ENCODE data around the gene TSC22D4.

The TSC22D4 gene

DNA sequence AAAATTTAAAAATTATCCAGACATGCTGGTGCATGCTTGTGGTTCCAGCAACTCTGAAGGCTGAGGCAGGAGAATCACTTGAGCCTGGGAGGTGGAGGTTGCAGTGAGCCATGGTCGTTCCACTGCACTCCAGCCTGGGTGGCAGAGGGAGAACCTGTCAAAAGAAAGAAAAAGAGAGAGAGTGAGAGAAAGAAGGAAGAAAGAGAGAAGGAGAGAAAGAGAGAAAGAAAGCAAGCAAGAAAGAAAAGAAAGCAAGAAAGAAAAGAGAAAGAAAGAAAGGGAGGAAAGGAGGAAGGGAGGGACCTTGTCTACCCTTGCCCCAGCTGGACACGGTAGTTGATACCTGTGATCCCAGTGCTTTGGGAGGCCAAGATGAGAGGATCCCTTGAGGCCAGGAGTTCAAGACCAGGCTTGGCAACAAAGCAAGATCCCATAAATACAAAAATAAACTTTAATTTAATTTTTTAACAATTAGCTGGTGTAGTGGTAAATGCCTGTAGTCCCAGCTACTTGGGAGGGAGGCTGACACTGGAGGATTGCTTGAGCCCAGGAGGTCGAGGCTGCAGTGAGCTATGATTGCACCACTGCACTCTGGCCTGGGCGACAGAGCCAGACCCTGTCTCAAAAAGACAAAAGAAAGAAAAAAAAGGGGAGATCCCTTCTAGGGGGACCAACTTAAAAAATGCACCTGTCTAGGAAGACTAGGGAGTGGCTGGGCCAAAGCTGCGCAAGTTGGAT is 13.9 kb upstream of the TSC22D4 start:
- DNase-seq, result no peak

DNA sequence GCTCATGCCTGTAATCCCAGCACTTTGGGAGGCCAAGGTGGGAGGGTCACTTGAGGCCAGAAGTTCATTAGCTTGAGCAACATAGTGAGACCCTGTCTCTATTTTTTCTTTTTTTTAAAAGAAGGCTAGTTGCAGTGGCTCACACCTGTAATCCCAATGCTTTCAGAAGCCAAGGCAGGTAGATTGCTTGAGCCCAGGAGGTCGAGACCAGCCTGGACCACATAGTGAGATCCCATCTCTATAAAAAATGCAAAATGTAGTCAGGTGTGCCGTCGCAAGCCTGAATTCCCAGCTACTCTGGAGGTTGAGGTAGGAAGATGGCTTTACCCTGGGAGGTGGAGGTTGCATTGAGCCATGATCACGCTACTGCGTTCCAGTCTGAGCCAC is 12.2 kb upstream of the TSC22D4 start:
- no peak for DNase-seq

DNA sequence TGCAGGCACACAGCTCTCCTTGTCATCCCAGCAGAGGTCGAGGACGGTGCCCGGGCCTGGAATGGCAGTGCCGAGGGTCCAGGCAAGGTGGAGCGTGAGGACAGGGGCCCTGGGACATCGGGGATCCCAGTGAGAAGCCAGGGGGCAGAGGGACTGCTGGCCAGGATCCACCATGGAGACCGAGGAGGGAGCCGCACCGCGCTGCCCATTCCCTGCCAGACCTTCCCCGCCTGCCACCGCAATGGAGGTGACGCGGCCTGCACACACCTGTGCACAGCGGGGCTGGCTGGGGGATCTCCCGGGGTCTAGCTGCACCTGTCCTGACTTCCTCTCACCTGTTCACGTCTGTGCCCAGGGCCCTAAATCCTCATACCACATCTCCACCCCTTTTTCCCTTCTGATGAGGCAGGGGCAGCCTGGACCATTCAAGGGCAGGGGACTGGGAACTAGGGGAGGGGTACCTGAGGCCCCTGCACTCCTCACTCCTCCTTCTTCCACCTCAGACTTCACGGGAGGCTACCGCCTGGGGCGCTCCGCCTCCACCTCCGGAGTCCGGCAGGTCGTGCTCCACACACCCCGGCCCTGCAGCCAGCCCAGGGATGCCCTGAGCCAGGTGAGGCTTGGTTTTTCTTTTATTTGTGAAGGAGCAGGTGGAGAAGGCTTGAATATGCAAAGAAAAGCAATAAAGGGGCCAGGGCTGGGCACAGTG is 11.6 kb upstream of the TSC22D4 start:
- no peak for DNase-seq

DNA sequence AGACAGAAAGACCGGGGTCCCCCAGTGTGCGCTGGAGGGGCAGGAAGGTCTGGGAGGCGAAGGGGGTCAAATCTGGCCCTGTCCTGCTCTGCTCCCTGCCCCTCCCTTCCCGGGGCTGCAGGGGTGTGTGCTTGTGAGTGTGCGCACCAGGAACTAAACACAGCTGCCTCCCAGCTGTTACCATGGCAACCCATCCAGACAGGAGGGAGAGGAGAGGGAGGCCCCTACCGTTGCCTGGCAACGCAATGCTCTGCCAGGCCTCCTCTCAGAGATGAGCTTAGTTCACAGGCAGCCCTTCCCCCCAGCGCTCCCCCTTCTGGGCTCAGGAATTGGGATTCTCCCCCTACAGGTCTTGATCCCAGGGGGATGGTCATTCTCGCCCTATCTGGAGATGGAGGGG is 10.8 kb upstream of the TSC22D4 start:
- DNase-seq, result no peak

DNA sequence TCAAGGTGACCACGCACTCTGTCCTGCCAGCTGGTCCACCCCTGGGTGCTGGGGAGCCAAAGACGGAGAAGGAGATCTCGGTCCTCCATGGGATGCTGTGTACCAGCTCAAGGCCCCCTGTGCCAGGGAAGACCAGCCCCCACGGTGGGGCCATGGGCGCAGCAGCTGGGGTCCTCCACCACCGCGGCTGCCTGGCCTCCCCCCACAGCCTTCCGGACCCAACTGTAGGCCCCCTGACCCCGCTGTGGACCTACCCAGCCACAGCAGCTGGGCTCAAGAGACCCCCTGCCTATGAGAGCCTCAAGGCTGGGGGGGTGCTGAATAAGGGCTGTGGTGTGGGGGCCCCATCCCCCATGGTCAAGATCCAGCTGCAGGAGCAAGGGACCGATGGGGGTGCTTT is 10.1 kb upstream of the TSC22D4 start:
- DNase-seq, result no peak

DNA sequence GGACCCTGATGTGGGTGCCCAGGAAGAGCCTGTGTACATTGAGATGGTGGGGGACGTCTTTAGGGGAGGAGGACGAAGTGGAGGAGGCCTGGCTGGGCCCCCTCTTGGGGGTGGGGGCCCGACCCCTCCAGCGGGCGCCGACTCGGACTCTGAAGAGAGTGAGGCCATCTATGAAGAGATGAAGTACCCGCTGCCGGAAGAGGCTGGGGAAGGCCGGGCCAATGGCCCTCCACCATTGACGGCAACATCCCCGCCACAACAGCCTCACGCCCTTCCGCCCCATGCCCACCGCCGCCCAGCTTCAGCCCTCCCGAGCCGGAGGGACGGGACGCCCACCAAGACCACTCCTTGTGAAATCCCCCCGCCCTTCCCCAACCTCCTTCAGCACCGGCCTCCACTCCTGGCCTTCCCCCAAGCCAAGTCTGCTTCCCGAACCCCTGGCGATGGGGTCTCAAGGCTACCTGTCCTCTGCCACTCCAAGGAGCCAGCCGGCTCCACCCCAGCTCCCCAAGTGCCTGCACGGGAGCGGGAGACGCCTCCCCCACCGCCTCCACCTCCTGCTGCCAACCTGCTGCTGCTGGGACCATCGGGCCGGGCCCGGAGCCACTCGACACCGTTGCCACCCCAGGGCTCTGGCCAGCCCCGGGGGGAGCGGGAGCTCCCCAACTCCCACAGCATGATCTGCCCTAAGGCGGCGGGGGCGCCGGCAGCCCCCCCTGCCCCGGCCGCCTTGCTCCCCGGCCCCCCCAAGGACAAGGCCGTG is 9.5 kb upstream of the TSC22D4 start:
- DNase-seq, result no peak

DNA sequence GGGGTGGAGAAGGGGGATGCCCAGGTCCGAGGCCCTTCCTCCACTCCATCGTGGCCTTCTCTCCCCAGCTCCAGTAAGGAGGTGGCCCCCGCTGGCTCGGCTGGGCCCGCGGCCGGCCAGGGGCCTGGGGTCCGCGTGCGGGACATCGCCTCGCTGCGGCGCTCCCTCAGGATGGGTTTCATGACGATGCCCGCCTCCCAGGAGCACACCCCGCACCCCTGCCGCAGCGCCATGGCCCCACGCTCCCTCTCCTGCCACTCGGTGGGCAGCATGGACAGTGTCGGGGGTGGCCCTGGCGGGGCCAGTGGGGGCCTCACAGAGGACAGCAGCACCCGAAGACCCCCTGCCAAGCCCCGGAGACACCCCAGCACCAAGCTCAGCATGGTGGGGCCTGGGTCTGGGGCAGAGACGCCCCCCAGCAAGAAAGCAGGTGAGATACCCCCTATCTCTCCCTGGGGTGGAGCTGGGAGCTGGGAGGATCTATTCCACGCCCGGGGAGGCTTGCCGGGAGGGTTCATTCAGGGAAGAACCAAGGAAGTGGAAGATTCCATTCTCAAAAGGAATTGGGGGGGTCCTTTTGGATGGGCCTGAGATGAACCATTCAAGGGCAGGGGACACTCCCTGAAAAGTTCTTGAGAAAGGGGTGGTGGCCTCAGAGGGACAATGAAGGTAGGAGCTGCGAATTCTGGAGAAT is 7.9 kb upstream of the TSC22D4 start:
- DNase-seq, result no peak

DNA sequence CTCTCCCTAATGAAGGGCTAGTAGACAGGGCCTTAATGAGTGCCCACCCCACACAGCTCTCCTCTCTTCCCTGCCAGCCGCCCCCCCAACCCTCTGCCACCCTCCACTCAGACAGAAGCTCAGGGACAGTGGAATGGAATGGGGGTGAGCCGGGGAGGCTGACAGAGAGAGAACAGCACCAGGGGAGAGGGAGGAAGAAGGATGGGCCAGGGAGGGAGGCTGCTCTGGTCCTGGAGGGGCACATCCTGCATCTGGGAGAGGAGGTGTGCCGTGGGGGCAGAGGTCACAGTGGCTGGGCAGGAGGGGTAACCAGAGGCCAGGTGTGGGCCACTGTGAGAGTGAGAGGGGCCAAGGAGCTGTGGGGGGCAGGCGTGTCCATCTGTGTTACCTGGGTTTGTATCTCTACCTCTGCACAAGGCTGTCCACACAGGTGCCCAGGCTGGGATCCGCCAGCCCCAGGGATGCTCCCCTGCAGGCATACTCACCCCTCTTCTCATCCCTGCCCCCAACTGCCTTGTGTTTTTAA is 7.2 kb upstream of the TSC22D4 start:
- DNase-seq, result no peak

DNA sequence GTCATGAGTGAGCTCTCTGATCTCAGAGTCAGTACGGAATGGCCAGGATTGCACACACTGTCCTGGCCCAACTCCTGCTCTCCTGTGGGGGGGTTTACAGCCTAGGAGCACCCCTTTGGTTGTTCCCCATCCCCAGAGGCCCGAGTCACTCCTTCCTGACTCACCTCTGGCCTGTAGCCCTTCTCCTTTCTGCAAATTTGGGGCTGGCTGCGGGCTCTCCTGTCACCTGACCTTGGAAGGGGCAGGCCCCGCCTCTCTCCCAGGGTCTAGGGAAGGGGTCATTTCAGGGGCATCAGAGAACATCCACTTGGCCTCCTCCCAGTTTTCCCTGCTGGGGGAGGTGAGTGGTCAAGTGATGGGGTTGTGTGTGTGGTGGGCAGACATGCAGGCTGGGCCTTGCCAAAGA is 6.5 kb upstream of the TSC22D4 start:
- DNase-seq, result no peak

DNA sequence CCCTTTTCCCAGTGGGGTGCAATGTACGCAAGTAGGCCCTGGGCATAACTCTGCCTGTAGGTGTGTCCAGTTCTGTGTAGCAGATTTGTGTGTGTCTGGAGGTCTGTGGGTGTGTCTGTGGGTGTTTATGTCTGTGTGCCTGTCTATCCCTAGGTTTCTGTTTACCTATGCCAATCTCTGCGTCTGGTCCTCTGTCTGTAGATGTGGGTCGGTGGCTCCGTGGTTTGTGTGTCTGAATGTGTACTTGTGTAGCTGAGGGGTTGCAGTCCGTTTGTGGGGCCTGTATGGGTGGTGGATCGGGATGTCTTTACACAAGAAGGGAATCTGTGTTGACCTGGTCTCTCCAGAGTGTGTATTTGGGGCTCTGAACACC is 5.6 kb upstream of the TSC22D4 start:
- DNase-seq, result no peak

DNA sequence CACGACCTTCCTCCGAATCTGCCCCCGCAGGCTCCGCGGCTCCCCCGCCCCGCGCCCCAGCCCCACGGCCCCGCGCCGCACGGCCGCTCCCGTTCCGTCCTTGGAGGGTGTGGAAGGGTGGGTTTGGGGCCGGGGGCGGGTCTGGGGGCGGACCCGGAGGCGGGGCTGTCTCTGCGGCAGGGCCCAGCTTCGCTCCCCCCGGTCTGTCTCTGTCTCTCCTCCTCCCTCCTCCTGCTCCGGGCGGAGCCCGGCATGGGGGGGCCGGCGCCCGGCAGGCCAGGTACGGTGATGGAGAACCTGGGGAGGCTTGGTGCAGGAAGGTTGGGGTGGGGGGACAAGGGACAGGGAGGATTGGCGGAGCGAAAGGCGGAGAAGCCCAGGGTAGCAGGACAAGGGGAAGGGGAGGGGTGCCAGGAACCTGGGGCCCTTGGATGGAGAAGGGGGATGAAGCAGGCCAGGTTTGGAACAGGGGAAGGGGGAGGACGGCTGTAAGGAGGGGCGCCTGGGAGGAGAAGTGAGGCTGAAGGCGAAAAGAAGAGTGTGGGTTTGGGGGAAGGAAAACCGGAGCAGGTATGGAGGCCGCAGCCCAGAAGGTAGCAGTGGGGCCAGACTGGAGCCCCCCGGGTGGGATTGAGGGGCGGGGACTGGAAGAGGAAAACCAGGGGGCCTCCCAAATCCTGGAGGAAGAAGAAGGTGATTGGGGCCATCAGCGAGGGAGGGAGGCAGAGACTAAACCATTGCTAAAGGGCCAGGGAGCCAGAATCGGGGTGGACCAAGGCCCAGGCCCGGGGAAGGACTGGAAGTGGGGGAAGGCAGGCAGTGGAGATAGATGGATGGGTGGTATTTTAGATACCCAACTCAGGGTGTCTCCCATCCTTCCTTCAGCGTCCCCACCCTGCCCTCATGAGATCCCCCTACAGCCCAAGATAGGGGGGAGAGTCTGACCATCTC is 5.0 kb upstream of the TSC22D4 start, which contains the start of gene NYAP1:
Gene NYAP1, plus strand, starts transcription at position 206 of the 951 bp plus-strand sequence. CDS start 1,385 bp downstream, outside the sequence.
- no peak for DNase-seq

DNA sequence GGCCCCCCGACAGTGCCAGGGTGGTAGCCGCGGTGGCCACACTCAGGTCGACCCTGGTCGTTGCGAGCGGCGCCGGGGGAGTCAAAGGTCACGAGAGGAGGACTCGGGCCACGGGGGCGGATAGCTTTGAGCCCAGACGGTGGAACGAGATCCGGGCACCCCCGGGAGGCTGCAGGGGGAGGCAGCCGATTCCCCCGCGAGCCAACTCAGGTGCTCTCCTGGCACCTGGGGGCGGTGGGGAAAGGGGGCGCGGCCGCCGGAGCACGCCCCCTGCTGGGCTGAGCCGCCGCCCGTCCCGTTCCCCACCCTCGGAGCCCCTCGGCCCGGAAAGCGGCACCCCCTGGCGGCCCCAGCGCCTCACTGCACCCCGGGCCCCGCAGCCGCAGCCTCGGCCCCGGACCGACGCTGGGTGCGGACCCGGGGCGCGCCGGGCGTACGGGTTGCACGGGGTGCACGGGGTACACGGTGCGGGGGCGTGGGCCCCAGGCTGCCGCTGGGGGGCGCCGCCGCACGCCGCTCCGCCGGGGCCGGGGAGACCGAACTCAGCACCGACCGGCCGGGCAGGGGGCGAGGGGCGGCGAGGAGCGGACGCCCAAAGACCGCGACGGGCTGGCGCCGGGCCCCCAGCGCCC is 4.2 kb upstream of the TSC22D4 start:
- DNase-seq, result peak; percentile 87

DNA sequence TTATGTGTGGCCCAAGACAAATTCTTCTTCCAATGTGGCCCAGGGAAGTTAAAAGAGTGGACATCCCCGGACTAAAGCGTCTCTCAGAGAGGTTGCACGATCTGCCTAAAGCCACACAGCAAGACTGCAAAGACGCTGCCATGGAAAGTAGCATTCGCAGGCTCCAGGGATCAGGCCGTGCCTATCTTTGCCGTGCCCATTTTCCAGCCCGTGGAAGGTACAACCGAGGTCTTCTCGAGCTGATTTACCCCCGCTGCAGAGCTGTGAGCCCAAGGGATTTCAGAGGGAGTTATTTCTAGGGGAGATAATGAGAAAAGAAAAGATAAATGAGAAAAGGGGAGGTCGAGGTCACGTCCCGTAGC is 3.7 kb upstream of the TSC22D4 start:
- no peak for DNase-seq

DNA sequence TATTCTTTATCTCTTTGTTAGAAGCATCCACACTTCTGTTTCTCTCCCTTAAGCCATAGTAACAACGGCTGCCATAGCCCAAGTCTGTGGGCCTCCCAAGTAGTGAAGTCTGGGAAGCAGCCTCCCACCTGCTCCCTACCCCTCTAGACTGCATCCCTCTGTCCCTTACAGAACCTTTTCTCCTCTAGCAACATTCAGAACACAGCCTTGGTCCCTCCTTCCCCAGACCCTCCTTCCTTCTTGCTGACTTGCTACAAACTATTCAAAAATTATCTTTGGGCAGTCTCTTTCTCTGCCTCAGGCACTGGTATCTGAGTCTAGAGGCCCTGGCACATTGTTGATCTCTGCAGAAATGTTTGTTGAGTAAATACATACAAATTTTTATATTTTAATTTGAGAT is 2.5 kb upstream of the TSC22D4 start:
- no peak for DNase-seq

DNA sequence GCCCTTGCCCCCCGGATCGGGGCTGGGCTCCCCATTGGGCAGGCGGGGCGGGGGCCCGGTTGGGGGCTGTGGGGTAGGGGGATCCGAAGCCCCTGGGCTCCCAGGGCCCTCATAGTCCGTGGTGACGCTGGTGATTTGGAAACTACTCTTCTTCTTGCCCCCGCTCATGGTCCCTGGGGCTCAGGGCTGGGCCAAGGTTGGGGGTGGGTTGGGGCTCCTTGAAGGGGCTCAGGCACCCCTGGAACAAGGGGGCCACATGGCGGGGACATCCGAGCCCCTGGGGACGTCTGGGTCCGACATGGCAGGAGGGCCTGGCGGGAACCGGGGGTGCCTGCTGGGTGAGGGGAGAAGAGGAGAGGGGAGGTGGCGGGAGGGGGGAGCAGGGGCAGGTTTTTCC is 1.1 kb downstream of the TSC22D4 start:
- no peak for DNase-seq

DNA sequence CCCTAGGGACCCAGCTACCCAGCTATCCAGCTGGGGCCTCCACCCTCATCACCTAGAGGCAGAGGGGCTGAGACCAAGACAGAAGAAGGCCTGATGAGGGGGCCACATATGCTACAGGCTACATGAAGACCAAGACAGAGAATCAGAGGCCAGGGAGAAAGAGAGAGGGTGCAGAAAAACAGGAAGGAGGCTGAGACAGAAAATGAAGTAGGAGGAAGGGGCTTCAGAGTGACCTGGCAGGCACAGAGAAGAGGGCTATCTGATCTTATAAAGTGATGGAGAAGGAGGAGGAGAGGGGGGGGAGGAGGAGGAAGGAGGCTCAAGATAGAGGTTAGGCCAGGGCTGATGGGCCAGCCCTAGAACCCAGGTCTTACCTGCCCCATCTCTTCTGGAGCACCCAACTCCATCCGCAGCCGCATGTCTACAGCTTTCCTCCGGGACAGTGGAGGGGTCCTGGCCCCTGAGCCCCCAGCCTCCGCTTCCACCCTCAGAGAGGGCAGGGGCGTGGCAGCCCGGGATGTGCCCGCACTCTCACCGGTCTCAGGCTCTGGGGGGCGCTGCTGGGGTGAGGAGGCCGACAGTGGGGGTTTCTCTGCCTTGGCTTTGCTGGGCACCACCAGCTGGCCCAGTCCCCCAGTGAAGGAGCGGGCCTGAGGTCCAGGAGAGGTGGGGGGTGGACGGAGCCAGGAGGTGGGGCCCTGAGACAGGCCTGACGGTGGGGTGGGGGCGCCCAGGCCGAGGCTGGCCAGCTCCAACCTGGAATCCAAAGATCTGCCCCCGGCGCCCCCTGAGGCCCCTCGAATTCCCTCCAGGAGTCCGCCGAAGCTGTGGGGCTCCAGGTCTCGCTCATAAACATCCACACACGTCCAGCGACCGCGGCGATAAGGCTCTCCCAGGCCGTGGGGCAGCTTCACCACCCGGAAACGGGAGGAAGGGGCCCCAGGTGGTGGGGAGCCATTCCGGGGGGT is 1.8 kb downstream of the TSC22D4 start:
- no peak for DNase-seq

DNA sequence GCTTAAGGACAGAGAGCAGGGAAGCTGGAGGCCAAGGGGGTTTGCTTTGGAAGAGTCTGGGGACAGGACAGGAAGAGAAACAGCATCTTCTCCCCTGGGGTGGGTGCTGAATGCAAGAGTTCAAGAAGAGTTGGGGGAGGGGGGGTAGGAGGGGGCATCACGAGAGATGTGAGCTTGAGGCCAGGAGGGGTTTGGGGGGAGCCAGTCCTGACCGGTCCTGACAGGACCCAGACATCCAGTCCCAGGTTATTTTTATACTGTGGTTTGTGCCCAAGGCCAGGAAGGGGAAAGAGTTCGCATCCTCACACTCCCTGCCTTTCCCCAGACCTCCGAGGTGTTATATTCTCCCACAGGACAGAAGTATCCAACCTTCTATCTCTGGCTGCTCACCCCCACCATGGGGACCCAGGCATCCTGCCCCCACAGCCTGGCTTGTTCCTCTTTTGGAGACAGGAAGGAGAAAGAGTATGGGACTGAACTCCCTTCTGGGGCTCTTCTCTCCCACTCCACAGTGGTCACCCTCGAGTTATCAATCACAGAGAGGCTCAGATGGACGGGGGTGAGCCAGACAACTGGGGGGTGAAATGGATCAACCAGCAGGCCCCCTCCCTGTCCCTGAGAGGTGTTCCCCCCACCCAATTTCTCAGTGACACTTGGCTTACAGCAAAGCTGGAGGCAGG is 2.8 kb downstream of the TSC22D4 start:
- DNase-seq, result no peak

DNA sequence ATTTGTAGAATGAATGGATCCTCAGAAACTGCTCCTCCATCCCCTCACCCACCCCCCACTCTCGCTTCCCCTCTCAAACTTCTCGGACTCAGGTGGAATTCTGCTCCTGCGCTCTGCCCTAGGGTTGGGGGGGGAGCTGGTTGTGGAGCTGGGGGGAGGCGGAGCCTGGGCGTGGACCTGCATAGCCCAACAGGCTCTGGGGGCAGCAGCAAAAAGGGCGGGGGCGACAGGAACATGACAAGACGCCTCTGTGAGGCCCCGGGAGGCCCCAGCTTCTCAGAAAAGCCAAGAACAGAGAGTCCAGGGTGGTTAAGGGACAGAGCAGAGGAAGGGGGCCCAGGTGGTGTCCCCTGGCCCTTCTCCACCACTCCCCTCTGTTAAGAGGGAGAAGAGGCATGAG is 3.5 kb downstream of the TSC22D4 start:
- DNase-seq, result no peak

DNA sequence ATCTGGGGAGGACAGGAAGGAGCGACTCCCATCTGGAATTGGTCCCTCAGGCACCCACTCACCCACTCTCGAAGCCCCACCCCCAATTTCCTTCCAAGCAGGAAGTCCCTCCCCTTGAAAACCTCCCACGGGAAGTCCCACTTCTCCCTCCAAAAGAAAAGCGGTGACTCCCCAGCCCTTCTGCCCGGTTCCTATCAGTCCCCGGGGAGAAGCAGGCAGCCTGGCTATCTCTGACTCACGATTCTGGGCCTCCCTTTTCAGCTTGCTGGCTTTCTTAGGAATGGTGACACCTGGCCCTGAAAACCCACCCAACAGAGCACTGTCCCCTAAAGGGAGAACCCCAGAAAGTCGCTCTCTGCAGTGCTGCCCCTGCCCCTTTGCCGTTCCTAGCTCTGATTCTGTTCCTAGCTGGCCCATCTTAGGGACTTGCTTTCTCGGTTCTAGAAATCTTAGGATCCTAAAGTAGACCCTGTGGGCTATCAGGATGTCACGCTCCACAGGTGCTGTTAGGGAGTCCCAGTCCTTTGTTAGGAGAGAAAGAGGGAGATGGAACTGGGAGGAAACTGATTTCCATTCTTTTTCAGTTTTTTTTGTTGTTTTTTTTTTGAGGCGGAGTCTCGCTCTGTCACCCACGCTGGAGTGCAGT is 6.0 kb downstream of the TSC22D4 start:
- DNase-seq, result no peak

Measured in activated CD4-positive, CD25-positive, alpha-beta regulatory T cell treated with anti-CD3 and anti-CD28 coated beads, Interleukin-2, amount 50 U/mL, for 72 hours (primary cell).